Measurements from ENCODE around the gene CASD1. TPM values are rescaled to one million over a fixed set of nuclear protein-coding genes. Genes with fewer than 3 reads are reported as not detected.

CASD1 gene
- total RNA-seq, 4 donors from 2014 or later = 5.4 to 9.9 (median 8.0) TPM

DNA sequence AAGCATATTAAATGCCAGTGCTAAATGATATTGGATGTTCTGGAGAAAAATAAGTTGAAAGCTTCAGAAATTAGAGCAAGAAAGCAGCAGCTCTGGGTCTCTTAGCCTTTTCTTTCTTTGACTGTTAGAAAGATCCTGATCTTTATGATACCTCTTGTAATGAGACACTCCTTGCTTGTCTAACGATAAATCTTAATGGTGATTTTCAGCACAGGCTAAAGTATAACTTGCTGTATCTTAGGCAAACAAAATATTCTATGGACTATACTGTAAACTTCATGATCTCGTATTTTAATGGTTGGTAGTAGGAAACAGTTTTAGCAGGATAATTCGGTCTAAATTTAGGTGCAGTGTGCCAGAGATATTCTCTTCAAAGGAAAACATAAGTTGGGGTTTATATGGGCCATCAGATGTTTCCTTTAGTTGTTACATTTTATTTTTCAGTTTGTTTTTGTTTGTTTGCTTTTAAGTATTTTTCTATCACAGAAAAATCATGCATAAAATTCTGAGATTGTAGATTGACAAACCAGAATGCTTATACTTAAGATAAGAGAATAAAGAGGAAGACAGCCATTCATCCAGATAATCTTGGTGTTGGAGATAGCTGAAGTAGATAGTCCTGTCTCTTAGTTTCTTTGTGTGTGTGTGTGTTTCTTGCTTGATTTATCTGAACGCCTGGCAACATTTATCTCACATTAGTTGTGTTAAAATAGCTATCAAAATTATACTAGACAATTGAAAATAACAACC is 4.7 kb downstream of the CASD1 start:
- no peak for DNase-seq (ENCODE audit: low spot score in 2 of 2)
- intact Hi-C loops (cut with DNase I; ENCODE audit: low total_unique reads) = no loop called here
- WGBS, 2 donors = 77 to 80% methylated on average over 4 of the region's 4 CpGs
- H3K4me3 ChIP-seq (ENCODE audit: low read depth, poor library complexity, severe bottlenecking) = no peak overlapping the region
- TF ChIP-seq POLR2A (IDR thresholded peaks at IDR 0.05) = no peak
- TF ChIP-seq, protein P1, sequence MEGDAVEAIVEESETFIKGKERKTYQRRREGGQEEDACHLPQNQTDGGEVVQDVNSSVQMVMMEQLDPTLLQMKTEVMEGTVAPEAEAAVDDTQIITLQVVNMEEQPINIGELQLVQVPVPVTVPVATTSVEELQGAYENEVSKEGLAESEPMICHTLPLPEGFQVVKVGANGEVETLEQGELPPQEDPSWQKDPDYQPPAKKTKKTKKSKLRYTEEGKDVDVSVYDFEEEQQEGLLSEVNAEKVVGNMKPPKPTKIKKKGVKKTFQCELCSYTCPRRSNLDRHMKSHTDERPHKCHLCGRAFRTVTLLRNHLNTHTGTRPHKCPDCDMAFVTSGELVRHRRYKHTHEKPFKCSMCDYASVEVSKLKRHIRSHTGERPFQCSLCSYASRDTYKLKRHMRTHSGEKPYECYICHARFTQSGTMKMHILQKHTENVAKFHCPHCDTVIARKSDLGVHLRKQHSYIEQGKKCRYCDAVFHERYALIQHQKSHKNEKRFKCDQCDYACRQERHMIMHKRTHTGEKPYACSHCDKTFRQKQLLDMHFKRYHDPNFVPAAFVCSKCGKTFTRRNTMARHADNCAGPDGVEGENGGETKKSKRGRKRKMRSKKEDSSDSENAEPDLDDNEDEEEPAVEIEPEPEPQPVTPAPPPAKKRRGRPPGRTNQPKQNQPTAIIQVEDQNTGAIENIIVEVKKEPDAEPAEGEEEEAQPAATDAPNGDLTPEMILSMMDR (IDR thresholded peaks at IDR 0.05) = no peak

GRCh38 chr7:94514917-94515316 is 5.3 kb downstream of the CASD1 start:
- intact Hi-C loops (cut with DNase I; ENCODE audit: low total_unique reads) = no loop called here
- no peak for TF ChIP-seq POLR2A (IDR thresholded peaks at IDR 0.05)
- H3K4me3 ChIP-seq (ENCODE audit: low read depth, poor library complexity, severe bottlenecking) = no peak overlapping the region
- no peak for DNase-seq (ENCODE audit: low spot score in 2 of 2)

- DNase-seq (ENCODE audit: low spot score in 2 of 2) = no peak
- TF ChIP-seq, protein P1 (IDR thresholded peaks at IDR 0.05) = no peak
- TF ChIP-seq POLR2A (IDR thresholded peaks at IDR 0.05) = no peak
- intact Hi-C loops (cut with DNase I; ENCODE audit: low total_unique reads) = no loop called here
- 89 to 92% methylated on average over 3 of the region's 3 CpGs for WGBS, 2 donors
- H3K4me3 ChIP-seq (ENCODE audit: low read depth, poor library complexity, severe bottlenecking) = no peak overlapping the region
These were observed 16.3 kb downstream of the CASD1 start for GRCh38 chr7:94525923-94526322.

GRCh38 chr7:94529516-94529915 is 19.9 kb downstream of the CASD1 start:
- intact Hi-C loops (cut with DNase I; ENCODE audit: low total_unique reads) = no loop called here
- 75 to 76% methylated on average over 1 of the region's 1 CpG for WGBS, 2 donors
- DNase-seq (ENCODE audit: low spot score in 2 of 2) = no peak
- H3K4me3 ChIP-seq (ENCODE audit: low read depth, poor library complexity, severe bottlenecking) = no peak overlapping the region
- TF ChIP-seq, protein P1 (IDR thresholded peaks at IDR 0.05) = no peak
- no peak for TF ChIP-seq POLR2A (IDR thresholded peaks at IDR 0.05)

GRCh38 chr7:94530109-94530508 is 20.5 kb downstream of the CASD1 start:
- DNase-seq (ENCODE audit: low spot score in 2 of 2) = no peak
- intact Hi-C loops (cut with DNase I; ENCODE audit: low total_unique reads) = no loop called here
- no peak overlapping the region for H3K4me3 ChIP-seq (ENCODE audit: low read depth, poor library complexity, severe bottlenecking)
- WGBS, 2 donors = 78 to 87% methylated on average over 3 of the region's 3 CpGs
- TF ChIP-seq, protein P1 (IDR thresholded peaks at IDR 0.05) = no peak
- no peak for TF ChIP-seq POLR2A (IDR thresholded peaks at IDR 0.05)

DNA sequence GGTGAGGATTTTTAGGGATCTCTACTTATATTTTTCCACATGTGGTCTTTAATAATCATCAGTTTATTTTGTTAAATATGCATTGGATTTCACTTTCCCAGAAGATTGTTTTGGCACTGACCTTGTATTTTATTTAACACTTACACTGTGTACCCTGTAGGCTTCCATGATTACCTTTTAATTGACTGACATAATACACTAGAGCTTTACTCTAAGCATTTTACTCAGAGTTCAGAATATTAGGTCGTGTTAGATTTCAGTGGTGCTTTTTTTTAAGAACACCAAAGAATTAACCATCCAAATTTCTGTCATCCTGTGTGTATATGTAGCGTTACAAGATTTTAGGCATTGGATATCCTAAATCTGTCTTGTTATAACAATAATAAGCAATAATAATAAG is 23.1 kb downstream of the CASD1 start:
- TF ChIP-seq, protein P1 (IDR thresholded peaks at IDR 0.05) = no peak
- no peak for TF ChIP-seq POLR2A (IDR thresholded peaks at IDR 0.05)
- H3K4me3 ChIP-seq (ENCODE audit: low read depth, poor library complexity, severe bottlenecking) = no peak overlapping the region
- WGBS, 2 donors = 75 to 86% methylated on average over 2 of the region's 2 CpGs
- intact Hi-C loops (cut with DNase I; ENCODE audit: low total_unique reads) = no loop called here
- no peak for DNase-seq (ENCODE audit: low spot score in 2 of 2)

Data from lower leg skin (tissue), 4 donors.